ENCODE data around the gene SLC30A9.

The SLC30A9 gene

GRCh38 chr4:41998019-41998418, 7.7 kb downstream of the SLC30A9 start:
- Histone ChIP-seq H2BK120ac (ENCODE audit: low read depth, low read length) (no peak overlapping the region), H2AK5ac (ENCODE audit: low read length, severe bottlenecking) (no peak overlapping the region), H3K27ac (ENCODE audit: low read length, poor library complexity, severe bottlenecking) (no peak overlapping the region), H3K23ac (ENCODE audit: low read length in 2 of 2) (no peak overlapping the region), H3K9ac (ENCODE audit: low read length) (no peak overlapping the region), H2AFZ (ENCODE audit: low read depth, low read length) (no peak overlapping the region), H3K4me1 (ENCODE audit: control insufficient read depth, insufficient read depth, low read depth, low read length) (peaks cover 2% of the 10 kb centered on the region), H3K9me3 (ENCODE audit: control insufficient read depth, low read length) (no peaks in the 10 kb centered on the region), H3K18ac (ENCODE audit: low read depth in 1 of 2, low read length in 2 of 2) (no peak overlapping the region), H3K79me1 (replicated peaks; ENCODE audit: low read length, poor library complexity, severe bottlenecking) (peaks cover 14% of the 10 kb centered on the region), H3K27me3 (ENCODE audit: control insufficient read depth in 1 of 2, insufficient read depth in 1 of 2, low read length in 2 of 2) (no peaks in the 10 kb centered on the region), H3K4me3 (ENCODE audit: insufficient read depth in 1 of 2, low read depth in 1 of 2, low read length in 2 of 2) (no peak overlapping the region), H2BK12ac (ENCODE audit: low read length in 2 of 2) (no peak overlapping the region), H4K91ac (ENCODE audit: low read length) (no peak overlapping the region), H3K4ac (ENCODE audit: low read depth in 1 of 2, low read length in 2 of 2) (no peak overlapping the region), H2BK5ac (ENCODE audit: low read depth, low read length, poor library complexity, severe bottlenecking) (no peak overlapping the region), H4K8ac (ENCODE audit: low read length) (no peak overlapping the region), H3K14ac (ENCODE audit: low read length in 2 of 2) (no peak overlapping the region), H2BK15ac (ENCODE audit: low read depth, poor library complexity, severe bottlenecking) (no peak overlapping the region), H3K36me3 (ENCODE audit: control insufficient read depth in 1 of 2, insufficient read depth in 2 of 2, low read depth in 1 of 2, low read length in 2 of 2) (peaks cover 6 to 12% of the 10 kb centered on the region in 2 experiments), H3K4me2 (ENCODE audit: low read length, poor library complexity, severe bottlenecking) (no peak overlapping the region)
- WGBS, result 100% methylated on average over 3 of the region's 3 CpGs
- DNase-seq, result peak; percentile 5

GRCh38 chr4:41999321-41999720, 9.0 kb downstream of the SLC30A9 start:
- H2AK5ac ChIP-seq (ENCODE audit: low read length, severe bottlenecking), result no peak overlapping the region
- H4K8ac ChIP-seq (ENCODE audit: low read length), result no peak overlapping the region
- no peak overlapping the region for H3K4ac ChIP-seq (ENCODE audit: low read depth in 1 of 2, low read length in 2 of 2)
- H3K79me1 ChIP-seq (replicated peaks; ENCODE audit: low read length, poor library complexity, severe bottlenecking), result peaks cover 14% of the 10 kb centered on the region
- H3K9ac ChIP-seq (ENCODE audit: low read length), result no peak overlapping the region
- no peak overlapping the region for H3K18ac ChIP-seq (ENCODE audit: low read depth in 1 of 2, low read length in 2 of 2)
- no peak overlapping the region for H3K27ac ChIP-seq (ENCODE audit: low read length, poor library complexity, severe bottlenecking)
- H3K9me3 ChIP-seq (ENCODE audit: control insufficient read depth, low read length), result no peaks in the 10 kb centered on the region
- no peak overlapping the region for H3K14ac ChIP-seq (ENCODE audit: low read length in 2 of 2)
- H2BK15ac ChIP-seq (ENCODE audit: low read depth, poor library complexity, severe bottlenecking), result no peak overlapping the region
- no peak overlapping the region for H2BK12ac ChIP-seq (ENCODE audit: low read length in 2 of 2)
- H3K36me3 ChIP-seq (ENCODE audit: control insufficient read depth in 1 of 2, insufficient read depth in 2 of 2, low read depth in 1 of 2, low read length in 2 of 2), result peaks cover 6 to 25% of the 10 kb centered on the region in 2 experiments
- H3K4me2 ChIP-seq (ENCODE audit: low read length, poor library complexity, severe bottlenecking), result no peak overlapping the region
- no peak overlapping the region for H4K91ac ChIP-seq (ENCODE audit: low read length)
- no peak overlapping the region for H3K23ac ChIP-seq (ENCODE audit: low read length in 2 of 2)
- H2AFZ ChIP-seq (ENCODE audit: low read depth, low read length), result no peak overlapping the region
- no peak overlapping the region for H2BK120ac ChIP-seq (ENCODE audit: low read depth, low read length)
- no peak for DNase-seq
- peaks cover 2% of the 10 kb centered on the region for H3K4me1 ChIP-seq (ENCODE audit: control insufficient read depth, insufficient read depth, low read depth, low read length)
- H3K27me3 ChIP-seq (ENCODE audit: control insufficient read depth in 1 of 2, insufficient read depth in 1 of 2, low read length in 2 of 2), result no peaks in the 10 kb centered on the region
- H3K4me3 ChIP-seq (ENCODE audit: insufficient read depth in 1 of 2, low read depth in 1 of 2, low read length in 2 of 2), result no peak overlapping the region
- H2BK5ac ChIP-seq (ENCODE audit: low read depth, low read length, poor library complexity, severe bottlenecking), result no peak overlapping the region

- Histone ChIP-seq H3K9ac (ENCODE audit: low read length) (no peak overlapping the region), H3K4me1 (ENCODE audit: control insufficient read depth, insufficient read depth, low read depth, low read length) (no peaks in the 10 kb centered on the region), H3K27ac (ENCODE audit: low read length, poor library complexity, severe bottlenecking) (no peak overlapping the region), H3K27me3 (ENCODE audit: control insufficient read depth in 1 of 2, insufficient read depth in 1 of 2, low read length in 2 of 2) (no peaks in the 10 kb centered on the region), H2AFZ (ENCODE audit: low read depth, low read length) (no peak overlapping the region), H3K9me3 (ENCODE audit: control insufficient read depth, low read length) (no peaks in the 10 kb centered on the region), H3K36me3 (ENCODE audit: control insufficient read depth in 1 of 2, insufficient read depth in 2 of 2, low read depth in 1 of 2, low read length in 2 of 2) (peaks cover 0 to 53% of the 10 kb centered on the region in 2 experiments), H3K23ac (ENCODE audit: low read length in 2 of 2) (no peak overlapping the region), H2BK15ac (ENCODE audit: low read depth, poor library complexity, severe bottlenecking) (no peak overlapping the region), H3K79me1 (replicated peaks; ENCODE audit: low read length, poor library complexity, severe bottlenecking) (peaks cover 17% of the 10 kb centered on the region), H4K91ac (ENCODE audit: low read length) (no peak overlapping the region), H2BK120ac (ENCODE audit: low read depth, low read length) (no peak overlapping the region), H3K4me2 (ENCODE audit: low read length, poor library complexity, severe bottlenecking) (no peak overlapping the region), H3K4me3 (ENCODE audit: insufficient read depth in 1 of 2, low read depth in 1 of 2, low read length in 2 of 2) (no peak overlapping the region), H3K4ac (ENCODE audit: low read depth in 1 of 2, low read length in 2 of 2) (no peak overlapping the region), H2AK5ac (ENCODE audit: low read length, severe bottlenecking) (no peak overlapping the region), H3K18ac (ENCODE audit: low read depth in 1 of 2, low read length in 2 of 2) (no peak overlapping the region), H2BK12ac (ENCODE audit: low read length in 2 of 2) (no peak overlapping the region), H3K14ac (ENCODE audit: low read length in 2 of 2) (no peak overlapping the region), H2BK5ac (ENCODE audit: low read depth, low read length, poor library complexity, severe bottlenecking) (no peak overlapping the region), H4K8ac (ENCODE audit: low read length) (no peak overlapping the region)
- 97% methylated on average over 3 of the region's 3 CpGs for WGBS
- no peak for DNase-seq
Measured at GRCh38 chr4:42008011-42008786, 17.9 kb downstream of the SLC30A9 start.

GRCh38 chr4:42015438-42015837, 25.1 kb downstream of the SLC30A9 start:
- H3K4me3 ChIP-seq (ENCODE audit: insufficient read depth in 1 of 2, low read depth in 1 of 2, low read length in 2 of 2), result no peak overlapping the region
- H4K8ac ChIP-seq (ENCODE audit: low read length), result no peak overlapping the region
- peaks cover 13% of the 10 kb centered on the region for H3K79me1 ChIP-seq (replicated peaks; ENCODE audit: low read length, poor library complexity, severe bottlenecking)
- H3K36me3 ChIP-seq (ENCODE audit: control insufficient read depth in 1 of 2, insufficient read depth in 2 of 2, low read depth in 1 of 2, low read length in 2 of 2), result peaks cover 0 to 24% of the 10 kb centered on the region in 2 experiments
- no peak overlapping the region for H2AFZ ChIP-seq (ENCODE audit: low read depth, low read length)
- H4K91ac ChIP-seq (ENCODE audit: low read length), result no peak overlapping the region
- no peak overlapping the region for H3K4me2 ChIP-seq (ENCODE audit: low read length, poor library complexity, severe bottlenecking)
- no peak for DNase-seq
- H2BK15ac ChIP-seq (ENCODE audit: low read depth, poor library complexity, severe bottlenecking), result no peak overlapping the region
- no peak overlapping the region for H3K4ac ChIP-seq (ENCODE audit: low read depth in 1 of 2, low read length in 2 of 2)
- no peaks in the 10 kb centered on the region for H3K4me1 ChIP-seq (ENCODE audit: control insufficient read depth, insufficient read depth, low read depth, low read length)
- no peaks in the 10 kb centered on the region for H3K27me3 ChIP-seq (ENCODE audit: control insufficient read depth in 1 of 2, insufficient read depth in 1 of 2, low read length in 2 of 2)
- H3K14ac ChIP-seq (ENCODE audit: low read length in 2 of 2), result no peak overlapping the region
- no peaks in the 10 kb centered on the region for H3K9me3 ChIP-seq (ENCODE audit: control insufficient read depth, low read length)
- H2BK12ac ChIP-seq (ENCODE audit: low read length in 2 of 2), result no peak overlapping the region
- H3K9ac ChIP-seq (ENCODE audit: low read length), result no peak overlapping the region
- no peak overlapping the region for H2AK5ac ChIP-seq (ENCODE audit: low read length, severe bottlenecking)
- no peak overlapping the region for H3K18ac ChIP-seq (ENCODE audit: low read depth in 1 of 2, low read length in 2 of 2)
- H3K27ac ChIP-seq (ENCODE audit: low read length, poor library complexity, severe bottlenecking), result no peak overlapping the region
- H2BK5ac ChIP-seq (ENCODE audit: low read depth, low read length, poor library complexity, severe bottlenecking), result no peak overlapping the region
- no peak overlapping the region for H3K23ac ChIP-seq (ENCODE audit: low read length in 2 of 2)
- no peak overlapping the region for H2BK120ac ChIP-seq (ENCODE audit: low read depth, low read length)
- WGBS, result 98% methylated on average over 2 of the region's 2 CpGs
